Activated naive CD8-positive, alpha-beta T cell treated with anti-CD3 and anti-CD28 coated beads, Interleukin-2, amount 10 ng/mL, durations not matched to agents 7 days and 5 days (primary cell): Measurements from ENCODE around the gene BSDC1. TPM values are rescaled to one million over a fixed set of nuclear protein-coding genes. Genes with fewer than 3 reads are reported as not detected.
"Not testable (repeated sequence)": the region's sequence is repeated elsewhere in the genome, so short reads cannot be mapped to it uniquely, and the experiment has no call there.

Experiments
- ATAC-seq: fragments of 150-1000 bp; cut with Tn5 transposase; one replicate; pipeline ENCODE4 v1.10.0; 2021; ENCODE audit warnings: low read depth, moderate library complexity
- POLR2A ChIA-PET: fragments of 350-600 bp; sonication (Branson Sonifier 250); formaldehyde crosslinking; loops from one replicate; lab custom pipeline; 2021; ENCODE audit warnings: antibody characterized with exemption; lab: Charles Lee
- DNase-seq: peaks from one replicate; pipeline ENCODE4 v3.0.0; 2021
- H3K27ac Mint-ChIP-seq: one replicate; pipeline ENCODE4 v1.8.0; 2022; ENCODE audit warnings: mild to moderate bottlenecking, mixed read lengths
- H3K27me3 Mint-ChIP-seq: one replicate; pipeline ENCODE4 v1.8.0; 2022; ENCODE audit warnings: mild to moderate bottlenecking, moderate library complexity, mixed read lengths
- H3K36me3 Mint-ChIP-seq: one replicate; pipeline ENCODE4 v1.8.0; 2021; ENCODE audit warnings: mild to moderate bottlenecking, mixed read lengths
- H3K4me1 Mint-ChIP-seq: one replicate; pipeline ENCODE4 v1.8.0; 2021; ENCODE audit warnings: mixed read lengths
- H3K4me3 Mint-ChIP-seq: one replicate; pipeline ENCODE4 v1.8.0; 2022; ENCODE audit warnings: mild to moderate bottlenecking, moderate library complexity, mixed read lengths
- H3K9me3 Mint-ChIP-seq: one replicate; pipeline ENCODE4 v1.8.0; 2021; ENCODE audit warnings: mixed read lengths
- total RNA-seq, 2 experiments: library from RNA; stranded (reverse); gene quantifications; one replicate each; pipeline ENCODE4 v1.2.3, GENCODE V29; 2021

Gene BSDC1
- total RNA-seq, 2 experiments from 2014 or later: 58.0 to 63.2 TPM

DNA sequence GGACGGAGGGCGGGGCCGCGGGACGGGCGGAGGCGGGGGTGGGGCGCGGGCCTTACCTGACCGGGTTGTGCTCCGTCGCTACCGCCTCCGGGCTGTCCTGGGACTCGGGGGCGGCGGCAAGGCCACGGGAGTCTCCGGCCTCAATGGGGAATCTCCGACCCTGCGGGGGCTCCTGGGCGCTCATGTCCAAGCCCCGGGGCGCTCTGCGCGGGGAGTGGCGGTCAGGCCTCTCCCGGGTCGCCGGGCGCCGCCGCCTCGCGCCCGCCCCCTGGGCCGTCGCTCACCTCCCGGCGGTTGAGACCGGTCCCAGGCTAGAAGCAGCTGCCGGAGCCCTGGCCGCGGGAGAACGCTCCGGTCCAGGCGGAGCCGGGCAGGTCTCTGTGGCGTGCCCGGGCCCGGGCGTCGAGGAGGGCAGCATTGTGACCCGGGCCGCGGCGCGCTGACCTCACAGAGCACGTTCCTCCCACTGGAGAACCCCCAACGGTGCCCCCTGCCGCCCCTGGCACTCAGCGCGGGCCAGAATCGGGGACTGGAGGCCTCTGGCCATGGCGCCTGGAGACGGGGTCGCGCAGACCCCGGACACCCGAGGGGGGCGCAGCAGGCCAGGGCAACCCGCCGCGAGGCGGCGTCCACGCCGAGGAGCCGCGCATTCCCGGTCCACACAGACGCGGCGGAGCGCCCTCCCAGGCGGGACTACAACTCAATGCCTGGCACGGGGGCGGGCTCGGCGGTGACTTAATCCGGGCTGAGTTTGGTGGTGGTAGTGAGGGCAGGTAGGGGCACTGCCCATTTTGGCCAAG lies 32.4 kb downstream of the BSDC1 start:
- Mint-ChIP-seq H3K27me3 (peaks cover 3% of the 10 kb centered on the region), H3K36me3 (peaks cover 3% of the 10 kb centered on the region), H3K27ac (no peak overlapping the region), H3K4me3 (peak overlapping the region; percentile 6), H3K9me3 (no peaks in the 10 kb centered on the region), H3K4me1 (peaks cover 20% of the 10 kb centered on the region)
- POLR2A ChIA-PET: interaction anchor here (1.0 kb wide), 1 partner anchor 26 kb away, joined by 6 read pairs; the partner anchor contains the start of gene MARCKSL1
- DNase-seq (peak; percentile 60), ATAC-seq (peak; percentile 25)

DNA sequence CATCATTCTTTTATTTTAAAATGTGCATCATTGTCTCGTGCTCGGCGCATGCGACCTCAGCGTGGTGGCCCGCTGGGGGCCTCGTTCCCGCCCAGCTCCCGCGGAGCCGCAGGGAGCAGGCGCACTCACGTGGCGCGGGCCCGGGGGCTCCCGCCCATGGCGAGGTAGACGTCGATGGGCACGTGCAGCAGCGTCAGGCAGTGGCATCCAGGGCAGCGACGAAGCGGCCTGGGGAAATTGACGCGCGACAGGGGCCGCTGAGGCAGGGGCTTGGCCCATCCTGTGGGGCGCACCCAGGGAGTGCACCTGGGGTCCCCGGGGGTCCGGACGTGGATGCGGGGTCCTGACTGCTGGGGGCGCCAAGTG lies 33.0 kb downstream of the BSDC1 start:
- POLR2A ChIA-PET: interaction anchor here (1.0 kb wide), 1 partner anchor 25 kb away, joined by 6 read pairs; the partner anchor contains the start of gene MARCKSL1
- Mint-ChIP-seq H3K36me3 (peaks cover 3% of the 10 kb centered on the region), H3K4me1 (peaks cover 18% of the 10 kb centered on the region), H3K9me3 (no peaks in the 10 kb centered on the region), H3K27ac (no peak overlapping the region), H3K27me3 (peaks cover 3% of the 10 kb centered on the region), H3K4me3 (no peak overlapping the region)
- no peak for DNase-seq
- ATAC-seq: no peak

DNA sequence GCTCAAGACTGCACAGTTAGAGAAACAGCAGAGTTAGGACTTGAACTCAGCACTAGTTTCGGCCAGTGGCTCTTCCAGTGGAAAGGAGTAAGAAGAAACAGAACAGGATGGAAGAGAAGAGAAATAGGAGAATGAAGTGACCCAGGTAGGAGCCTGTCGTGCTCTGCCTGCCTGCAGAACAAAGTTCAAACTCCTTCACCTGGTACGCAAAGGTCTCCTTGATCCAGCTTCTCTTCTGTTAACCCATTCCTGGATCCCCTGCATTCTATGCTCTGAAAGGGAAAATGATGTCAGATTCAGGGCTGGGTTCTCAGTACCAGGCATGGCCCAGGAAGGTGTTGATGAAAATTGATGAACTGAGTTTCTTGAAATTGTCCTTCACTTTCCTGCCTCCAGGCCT lies 35.8 kb downstream of the BSDC1 start:
- peaks cover 3% of the 10 kb centered on the region for H3K36me3 Mint-ChIP-seq
- POLR2A ChIA-PET: interaction anchor here (2.5 kb wide), 1 partner anchor 22 kb away, joined by 10 read pairs; the partner anchor contains the start of gene MARCKSL1
- no peak for ATAC-seq
- no peak for DNase-seq
- no peak overlapping the region for H3K4me3 Mint-ChIP-seq
- H3K27ac Mint-ChIP-seq: no peak overlapping the region
- H3K9me3 Mint-ChIP-seq: no peaks in the 10 kb centered on the region
- H3K4me1 Mint-ChIP-seq: peaks cover 23% of the 10 kb centered on the region
- peaks cover 7% of the 10 kb centered on the region for H3K27me3 Mint-ChIP-seq

DNA sequence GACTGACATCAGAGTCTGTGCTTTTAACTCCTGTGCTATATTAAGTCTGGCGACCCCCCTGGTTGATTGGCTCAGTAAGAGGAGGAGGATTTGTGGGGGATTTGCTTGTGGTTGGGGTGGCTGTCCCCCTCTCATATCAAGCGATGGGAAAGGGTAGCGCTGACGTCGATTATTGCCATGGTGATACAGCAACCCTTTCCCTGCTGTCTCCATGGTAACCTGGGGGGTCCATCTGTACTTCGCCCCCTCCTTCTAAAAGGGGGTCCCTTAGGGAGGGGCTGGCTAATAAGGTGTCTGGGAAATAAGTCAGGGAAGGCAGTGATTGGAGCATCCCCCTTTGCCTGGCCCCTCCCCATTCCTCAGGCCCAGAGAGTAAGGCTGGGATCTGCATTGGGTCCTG lies 36.6 kb downstream of the BSDC1 start:
- peaks cover 3% of the 10 kb centered on the region for H3K36me3 Mint-ChIP-seq
- no peak overlapping the region for H3K4me3 Mint-ChIP-seq
- POLR2A ChIA-PET: no interaction called here
- no peaks in the 10 kb centered on the region for H3K9me3 Mint-ChIP-seq
- ATAC-seq (no peak), DNase-seq (no peak)
- peaks cover 27% of the 10 kb centered on the region for H3K4me1 Mint-ChIP-seq
- peaks cover 7% of the 10 kb centered on the region for H3K27me3 Mint-ChIP-seq
- H3K27ac Mint-ChIP-seq: no peak overlapping the region

DNA sequence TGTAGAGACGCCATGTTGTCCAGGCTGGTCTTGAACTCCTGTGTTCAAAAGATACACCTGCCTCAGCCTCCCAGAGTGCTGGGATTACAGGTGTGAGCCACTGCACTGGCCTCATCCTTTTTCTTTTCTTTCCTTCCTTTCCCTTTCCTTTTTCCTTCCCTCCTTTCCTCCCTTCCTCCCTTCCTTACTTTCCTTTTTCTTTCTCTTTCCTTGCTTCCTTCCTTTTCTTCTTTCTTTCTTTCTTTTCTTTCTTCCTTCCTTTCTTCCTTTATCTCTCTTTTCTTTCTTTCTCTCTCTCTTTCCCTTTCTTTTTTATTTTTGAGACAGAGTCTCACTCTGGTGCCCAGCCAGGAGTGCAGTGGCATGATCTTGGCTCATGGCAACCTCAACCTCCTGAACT lies 37.8 kb downstream of the BSDC1 start:
- ATAC-seq (no peak), DNase-seq (no peak)
- H3K4me1 Mint-ChIP-seq: peaks cover 27% of the 10 kb centered on the region
- no peak overlapping the region for H3K4me3 Mint-ChIP-seq
- no peak overlapping the region for H3K27ac Mint-ChIP-seq
- H3K36me3 Mint-ChIP-seq: peaks cover 1% of the 10 kb centered on the region
- no peaks in the 10 kb centered on the region for H3K9me3 Mint-ChIP-seq
- POLR2A ChIA-PET: interaction anchor here (1.9 kb wide), 1 partner anchor 21 kb away, joined by 11 read pairs; the partner anchor contains the start of gene MARCKSL1
- peaks cover 7% of the 10 kb centered on the region for H3K27me3 Mint-ChIP-seq

DNA sequence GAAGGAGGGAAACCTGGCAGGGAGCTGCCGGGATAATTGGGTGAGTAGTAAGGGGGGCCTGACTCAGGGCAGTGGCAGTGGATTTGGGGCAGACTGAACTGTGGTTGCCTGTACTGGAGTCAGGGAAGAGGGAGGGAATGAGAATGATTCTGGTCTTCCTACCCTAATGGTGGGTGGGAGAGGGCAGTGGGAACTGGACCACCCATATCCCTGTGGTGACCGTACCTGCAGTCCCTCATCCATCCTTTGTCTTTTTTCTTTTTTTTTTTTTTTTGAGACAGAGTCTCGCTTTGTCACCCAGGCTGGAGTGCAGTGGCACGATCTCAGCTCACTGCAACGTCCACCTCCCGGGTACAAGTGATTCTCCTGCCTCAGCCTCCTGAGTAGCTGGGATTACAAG lies 38.5 kb downstream of the BSDC1 start:
- H3K4me3 Mint-ChIP-seq, H3K27ac Mint-ChIP-seq, DNase-seq, H3K27me3 Mint-ChIP-seq, H3K36me3 Mint-ChIP-seq, ATAC-seq, H3K9me3 Mint-ChIP-seq: not testable (repeated sequence)
- peaks cover 24% of the 10 kb centered on the region for H3K4me1 Mint-ChIP-seq
- POLR2A ChIA-PET: interaction anchor here (1.9 kb wide), 1 partner anchor 20 kb away, joined by 11 read pairs; the partner anchor contains the start of gene MARCKSL1

DNA sequence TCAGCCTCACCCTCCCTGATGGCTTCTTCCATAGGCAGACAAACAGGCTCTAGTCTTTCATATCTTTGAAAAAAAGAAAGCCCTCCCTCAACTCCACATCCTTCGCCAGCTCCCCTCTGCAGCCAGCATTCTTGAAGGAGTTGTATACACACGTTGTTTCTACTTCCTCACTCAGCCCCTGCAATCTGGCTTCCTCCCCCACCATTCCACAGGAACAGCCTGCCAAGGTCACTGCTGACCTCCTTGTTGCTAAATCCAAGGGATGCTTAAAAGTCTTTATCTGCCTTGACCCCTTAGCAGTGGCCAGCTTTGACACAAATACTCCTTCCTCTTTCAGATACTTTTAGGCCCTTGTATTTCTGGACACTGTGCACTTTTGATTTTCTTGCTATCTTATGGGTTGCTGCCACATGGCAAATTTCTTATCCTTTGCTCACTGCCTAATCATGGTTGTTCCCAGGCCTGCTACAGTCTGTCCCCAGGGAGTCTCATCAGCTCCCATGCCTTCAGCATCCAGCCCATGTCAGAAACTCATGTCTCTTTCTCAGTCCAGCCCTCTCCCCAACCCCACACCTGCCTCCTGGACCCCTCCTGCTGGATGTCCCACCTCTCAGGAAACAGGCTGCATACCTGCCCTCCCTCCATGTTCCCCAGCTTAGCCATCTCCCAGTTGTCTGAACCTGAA lies 40.2 kb downstream of the BSDC1 start:
- peak overlapping the region; percentile 9 for H3K4me3 Mint-ChIP-seq
- peak overlapping the region; percentile 18 for H3K27ac Mint-ChIP-seq
- POLR2A ChIA-PET: interaction anchor here (0.5 to 4.6 kb wide), 3 partner anchors 9 to 258 kb away, joined by 6 to 33 read pairs (median 6); partner anchors contain the start of gene MARCKSL1
- H3K9me3 Mint-ChIP-seq: peaks cover 2% of the 10 kb centered on the region
- DNase-seq: no peak
- peaks cover 3% of the 10 kb centered on the region for H3K27me3 Mint-ChIP-seq
- peaks cover 19% of the 10 kb centered on the region for H3K4me1 Mint-ChIP-seq
- ATAC-seq: no peak
- peaks cover 5% of the 10 kb centered on the region for H3K36me3 Mint-ChIP-seq

DNA sequence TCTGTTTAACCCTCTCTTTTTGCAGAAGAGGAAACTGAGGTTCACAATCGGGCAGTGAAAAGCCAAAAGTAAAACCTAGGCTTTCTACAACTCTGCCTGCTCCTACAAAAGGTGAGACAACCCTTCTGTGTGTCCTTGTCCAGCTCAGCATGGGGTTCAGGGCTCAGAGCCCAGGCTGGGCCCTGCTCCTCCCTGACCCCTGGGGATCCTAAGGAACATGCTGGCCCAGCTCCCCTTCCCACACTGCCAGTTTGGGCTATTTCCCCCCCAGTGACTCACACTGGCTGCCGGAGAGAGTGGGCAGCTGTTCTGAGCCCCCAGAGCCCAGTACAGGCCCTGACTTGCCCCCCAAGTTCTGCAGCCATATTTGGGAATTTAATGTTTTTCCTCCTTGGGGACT lies 40.8 kb downstream of the BSDC1 start:
- Mint-ChIP-seq H3K36me3 (peaks cover 5% of the 10 kb centered on the region), H3K9me3 (peaks cover 2% of the 10 kb centered on the region), H3K27ac (no peak overlapping the region), H3K4me3 (no peak overlapping the region), H3K27me3 (peaks cover 3% of the 10 kb centered on the region), H3K4me1 (peaks cover 25% of the 10 kb centered on the region)
- POLR2A ChIA-PET: interaction anchor here (1.0 to 4.6 kb wide), 3 partner anchors 17 to 245 kb away, joined by 3 to 33 read pairs (median 4); partner anchors contain the start of genes KPNA6 and MARCKSL1
- no peak for DNase-seq
- no peak for ATAC-seq

DNA sequence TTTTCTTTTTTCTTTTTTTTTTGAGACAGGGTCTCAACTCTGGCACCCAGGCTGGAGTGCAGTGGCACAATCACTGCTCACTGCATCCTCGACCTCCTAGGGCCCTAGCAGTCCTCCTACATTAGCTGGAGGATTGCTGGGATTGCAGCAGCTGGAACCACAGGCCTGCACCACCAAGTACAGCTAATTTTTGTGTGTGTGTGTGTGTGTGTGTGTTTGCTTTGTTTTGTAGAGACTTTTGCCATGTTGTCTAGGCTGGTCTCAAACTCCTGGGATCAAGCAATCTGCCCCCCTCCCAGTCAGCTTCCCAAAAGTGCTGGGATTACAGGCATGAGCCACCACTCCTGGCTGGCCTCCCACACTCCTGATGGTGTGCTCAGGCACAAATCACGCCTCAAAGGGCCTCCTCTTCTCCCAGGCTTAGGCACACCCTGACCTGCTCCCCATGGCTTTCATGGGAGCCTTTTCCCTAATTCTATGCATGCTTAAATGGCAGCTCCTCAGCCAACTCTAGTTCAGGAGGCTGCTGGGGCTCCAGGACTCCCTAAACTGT lies 41.3 kb downstream of the BSDC1 start:
- Mint-ChIP-seq H3K27me3 (peaks cover 3% of the 10 kb centered on the region), H3K4me3 (no peak overlapping the region), H3K36me3 (peaks cover 5% of the 10 kb centered on the region), H3K27ac (no peak overlapping the region), H3K9me3 (peaks cover 2% of the 10 kb centered on the region), H3K4me1 (peaks cover 31% of the 10 kb centered on the region)
- DNase-seq: no peak
- no peak for ATAC-seq
- POLR2A ChIA-PET: interaction anchor here (0.6 to 4.6 kb wide), 5 partner anchors 9 to 465 kb away, joined by 3 to 33 read pairs (median 3); partner anchors contain the start of genes KPNA6, MARCKSL1, S100PBP and YARS1

DNA sequence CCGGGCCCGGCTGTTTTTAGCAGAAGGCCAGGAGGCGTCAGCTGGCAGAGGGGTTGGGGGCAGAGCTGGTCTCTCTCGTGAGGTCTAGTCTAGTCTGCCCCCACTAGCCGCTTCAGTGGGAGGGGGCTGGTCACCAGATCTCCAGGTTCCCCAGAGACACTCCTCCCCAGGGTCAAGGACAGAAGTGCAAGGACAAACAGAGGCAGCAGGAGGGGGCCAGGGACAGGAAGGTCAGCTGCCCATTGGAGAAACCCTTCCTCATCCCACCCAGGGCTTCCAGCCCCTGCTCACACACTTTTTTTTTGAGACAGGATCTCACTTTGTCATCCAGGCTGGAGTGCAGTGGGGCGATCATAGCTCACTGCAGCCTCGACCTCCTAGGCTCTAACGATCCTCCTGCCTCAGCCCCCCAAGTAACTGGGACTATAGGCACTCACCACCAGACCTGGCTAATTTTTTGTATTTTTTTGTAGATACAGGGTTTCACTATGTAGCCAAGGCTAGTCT lies 41.9 kb downstream of the BSDC1 start:
- Mint-ChIP-seq H3K27ac (no peak overlapping the region), H3K4me3 (peak overlapping the region; percentile 84), H3K27me3 (peaks cover 3% of the 10 kb centered on the region), H3K4me1 (peaks cover 32% of the 10 kb centered on the region), H3K9me3 (peaks cover 2% of the 10 kb centered on the region), H3K36me3 (peaks cover 5% of the 10 kb centered on the region)
- ATAC-seq: no peak
- no peak for DNase-seq
- POLR2A ChIA-PET: interaction anchor here (0.6 to 4.6 kb wide), 6 partner anchors 9 to 465 kb away, joined by 3 to 33 read pairs (median 3); partner anchors contain the start of genes KPNA6, MARCKSL1, S100PBP and YARS1

DNA sequence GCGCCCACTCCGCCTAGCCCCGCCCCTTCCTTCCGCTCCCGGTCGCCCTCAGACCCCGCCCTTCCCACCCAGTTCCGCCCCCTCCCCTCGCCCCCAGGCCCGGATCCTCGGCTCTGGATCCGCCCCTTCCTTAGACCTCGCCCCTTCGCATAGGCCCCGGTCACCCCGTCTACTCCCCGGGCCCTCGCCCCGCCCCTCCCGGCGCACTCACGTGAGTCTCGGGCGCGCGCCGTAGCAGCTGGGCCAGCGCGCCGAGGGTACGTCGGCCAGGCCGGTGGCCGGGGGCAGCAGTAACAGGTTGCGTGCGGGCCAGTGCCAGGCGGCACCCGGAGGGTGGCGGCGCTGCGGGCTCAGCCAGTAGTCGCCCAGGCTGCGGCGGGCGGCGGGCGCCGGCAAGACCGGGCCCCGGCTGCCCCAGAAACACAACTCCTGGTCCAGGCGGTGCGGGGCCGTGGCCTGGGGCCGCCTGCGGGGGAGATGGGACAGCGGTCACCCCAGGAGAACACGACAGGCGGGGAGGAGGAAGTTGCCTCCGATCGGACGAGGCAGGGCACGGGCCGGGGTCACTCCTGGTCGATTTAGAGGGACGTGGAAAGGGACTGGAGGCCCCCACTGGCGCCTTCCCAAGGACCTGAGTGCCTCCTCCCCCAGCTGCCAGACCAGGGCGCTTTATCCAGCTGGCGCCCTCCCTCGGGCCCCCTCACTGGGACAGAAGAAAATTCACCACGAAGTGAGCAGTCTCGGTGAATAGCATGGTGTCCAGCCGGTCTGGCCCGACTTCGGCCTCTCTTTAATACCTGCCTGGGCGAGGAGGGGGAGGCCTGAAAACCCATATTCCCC lies 42.6 kb downstream of the BSDC1 start:
- Mint-ChIP-seq H3K27me3 (peaks cover 4% of the 10 kb centered on the region), H3K4me3 (peak overlapping the region; percentile 84), H3K27ac (peak overlapping the region; percentile 83), H3K36me3 (peaks cover 5% of the 10 kb centered on the region), H3K9me3 (peaks cover 2% of the 10 kb centered on the region), H3K4me1 (peaks cover 32% of the 10 kb centered on the region)
- DNase-seq (peak; percentile 91), ATAC-seq (peak; percentile 90)
- POLR2A ChIA-PET: interaction anchor here (1.0 to 4.6 kb wide), 3 partner anchors 8 to 75 kb away, joined by 3 to 33 read pairs (median 5); partner anchors contain the start of gene MARCKSL1
